Measurements from ENCODE around the gene YTHDF1.

- TF ChIP-seq ZNF239 (tag by site-specific recombination; IDR thresholded peaks at IDR 0.05), result no peak
- TF ChIP-seq, protein P1, sequence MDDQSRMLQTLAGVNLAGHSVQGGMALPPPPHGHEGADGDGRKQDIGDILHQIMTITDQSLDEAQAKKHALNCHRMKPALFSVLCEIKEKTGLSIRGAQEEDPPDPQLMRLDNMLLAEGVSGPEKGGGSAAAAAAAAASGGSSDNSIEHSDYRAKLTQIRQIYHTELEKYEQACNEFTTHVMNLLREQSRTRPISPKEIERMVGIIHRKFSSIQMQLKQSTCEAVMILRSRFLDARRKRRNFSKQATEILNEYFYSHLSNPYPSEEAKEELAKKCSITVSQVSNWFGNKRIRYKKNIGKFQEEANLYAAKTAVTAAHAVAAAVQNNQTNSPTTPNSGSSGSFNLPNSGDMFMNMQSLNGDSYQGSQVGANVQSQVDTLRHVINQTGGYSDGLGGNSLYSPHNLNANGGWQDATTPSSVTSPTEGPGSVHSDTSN (CRISPR knock-in tag; IDR thresholded peaks at IDR 0.05), result no peak
- TF ChIP-seq ZNF621 (tag by site-specific recombination; IDR thresholded peaks at IDR 0.05), result no peak
- no peak for TF ChIP-seq ZBTB7A (tag by site-specific recombination; IDR thresholded peaks at IDR 0.05; ENCODE audit: low read depth)
- TF ChIP-seq ZNF121 (tag by site-specific recombination; IDR thresholded peaks at IDR 0.05), result no peak
- TF ChIP-seq ZNF530 (tag by site-specific recombination; IDR thresholded peaks at IDR 0.05; ENCODE audit: low read depth), result no peak
- TF ChIP-seq CTCF (tag by site-specific recombination; IDR thresholded peaks at IDR 0.05), result no peak
- TF ChIP-seq ZBTB1 (tag by site-specific recombination; IDR thresholded peaks at IDR 0.05), result no peak
- TF ChIP-seq ZNF19 (tag by site-specific recombination; IDR thresholded peaks at IDR 0.05; ENCODE audit: low read depth), result no peak
- TF ChIP-seq ZNF501 (tag by site-specific recombination; IDR thresholded peaks at IDR 0.05), result no peak
Measured at GRCh38 chr20:63202021-63202420, 13.9 kb downstream of the YTHDF1 start.
